HG03039 (cell line): ENCODE data around the gene CYTH4.

Source experiments
- ATAC-seq: cut with Tn5 transposase; IDR thresholded peaks from one replicate; pipeline ENCODE4 v1.9.1; 2021; ENCODE audit warnings: mild to moderate bottlenecking, moderate library complexity; ENCODE audit not compliant: unreplicated experiment

The CYTH4 gene

DNA sequence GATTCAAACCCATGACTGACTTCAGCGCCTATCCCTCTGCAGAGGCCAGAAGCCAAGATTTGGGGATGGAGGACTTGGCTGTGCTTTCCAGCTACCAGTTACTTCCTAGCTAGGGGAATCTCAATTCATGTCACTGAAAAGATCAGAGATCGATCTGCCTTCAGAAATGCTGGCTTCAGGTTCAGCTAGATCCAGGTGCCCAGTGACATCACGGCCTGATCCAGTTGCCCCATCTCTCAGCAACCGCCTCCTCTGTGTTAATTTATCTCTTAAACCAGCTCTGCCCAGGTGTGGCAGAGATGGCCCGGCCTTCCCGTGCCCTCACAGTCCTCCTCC, 24.2 kb downstream of the CYTH4 start:
- ATAC-seq = no peak

DNA sequence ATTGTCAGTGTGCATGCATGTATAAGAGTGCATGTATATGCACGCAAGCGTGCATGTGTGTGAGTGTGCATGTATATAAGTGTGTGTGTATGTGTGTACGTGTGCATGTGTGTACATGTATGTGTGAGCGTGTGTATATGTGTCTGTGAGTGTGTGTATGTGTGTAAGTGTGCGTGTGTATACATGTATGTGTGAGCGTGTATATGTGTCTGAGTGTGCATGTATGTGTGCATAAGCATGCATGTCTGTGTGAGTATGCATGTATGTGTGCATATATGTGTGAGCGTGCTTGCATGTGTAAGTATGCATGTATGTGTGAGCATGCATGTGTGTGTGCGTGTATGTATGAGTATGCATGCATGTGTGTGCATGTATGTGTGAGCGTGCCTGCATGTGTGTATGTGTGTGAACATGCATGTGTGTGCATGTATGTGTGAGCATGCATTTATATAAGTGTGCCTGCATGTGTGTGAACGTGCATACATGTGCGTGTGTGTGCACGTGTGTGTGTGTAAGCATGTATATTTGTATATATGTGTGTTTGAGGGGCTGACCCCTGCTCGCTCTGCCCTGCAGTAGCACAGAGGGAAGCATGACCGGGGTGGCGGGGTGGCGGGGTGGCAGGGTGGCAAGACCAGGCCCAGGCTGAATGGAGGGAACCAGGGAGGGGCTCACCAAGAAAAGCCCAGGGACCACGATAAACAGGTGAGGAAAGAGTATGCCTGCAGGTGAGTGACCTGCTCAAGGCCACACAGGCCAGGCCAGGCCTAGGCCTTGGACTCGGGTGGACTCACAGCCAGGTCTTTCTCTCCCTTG, 26.3 kb downstream of the CYTH4 start:
- ATAC-seq = no peak

DNA sequence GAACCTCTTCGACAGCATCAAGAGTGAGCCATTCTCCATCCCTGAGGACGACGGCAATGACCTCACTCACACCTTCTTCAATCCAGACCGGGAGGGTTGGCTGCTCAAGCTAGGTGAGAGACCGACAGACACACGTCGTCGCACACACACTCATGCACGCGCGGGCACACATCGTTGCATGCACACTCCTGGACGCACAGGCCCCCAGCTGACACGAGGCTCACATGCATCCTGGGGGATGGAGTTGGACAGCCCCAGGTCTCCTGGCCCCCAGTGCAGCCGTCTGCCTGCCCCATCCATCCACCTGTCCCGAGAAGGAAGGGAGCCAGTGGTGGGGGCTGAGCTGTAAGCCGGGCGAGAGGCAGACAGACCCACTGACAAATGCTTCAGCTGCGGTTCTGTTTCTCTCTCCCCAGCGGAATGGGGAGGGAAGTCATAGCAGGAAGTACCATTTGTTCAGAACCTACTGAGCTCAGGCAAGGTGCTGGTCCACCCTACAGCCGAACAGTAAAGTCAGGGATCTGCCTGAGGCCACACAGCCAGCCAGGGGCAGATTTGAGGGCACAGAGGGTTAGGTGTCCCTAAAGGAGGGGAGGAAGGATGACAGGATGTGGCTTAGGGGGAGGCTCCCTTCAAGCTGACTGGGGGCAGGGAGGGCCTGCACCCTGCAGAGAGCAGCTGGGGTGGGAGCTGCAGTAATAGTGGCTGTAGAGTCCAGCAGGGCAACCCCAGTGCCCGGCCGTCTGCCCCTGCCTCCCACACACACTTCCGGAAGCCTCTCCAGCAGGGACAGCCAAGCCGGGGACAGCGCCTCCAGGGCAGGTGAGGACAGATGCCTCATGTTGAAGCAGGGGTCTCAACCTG, 27.1 kb downstream of the CYTH4 start:
- no peak for ATAC-seq

- ATAC-seq = no peak
Measured at GRCh38 chr22:37310075-37310606, 27.8 kb downstream of the CYTH4 start.

DNA sequence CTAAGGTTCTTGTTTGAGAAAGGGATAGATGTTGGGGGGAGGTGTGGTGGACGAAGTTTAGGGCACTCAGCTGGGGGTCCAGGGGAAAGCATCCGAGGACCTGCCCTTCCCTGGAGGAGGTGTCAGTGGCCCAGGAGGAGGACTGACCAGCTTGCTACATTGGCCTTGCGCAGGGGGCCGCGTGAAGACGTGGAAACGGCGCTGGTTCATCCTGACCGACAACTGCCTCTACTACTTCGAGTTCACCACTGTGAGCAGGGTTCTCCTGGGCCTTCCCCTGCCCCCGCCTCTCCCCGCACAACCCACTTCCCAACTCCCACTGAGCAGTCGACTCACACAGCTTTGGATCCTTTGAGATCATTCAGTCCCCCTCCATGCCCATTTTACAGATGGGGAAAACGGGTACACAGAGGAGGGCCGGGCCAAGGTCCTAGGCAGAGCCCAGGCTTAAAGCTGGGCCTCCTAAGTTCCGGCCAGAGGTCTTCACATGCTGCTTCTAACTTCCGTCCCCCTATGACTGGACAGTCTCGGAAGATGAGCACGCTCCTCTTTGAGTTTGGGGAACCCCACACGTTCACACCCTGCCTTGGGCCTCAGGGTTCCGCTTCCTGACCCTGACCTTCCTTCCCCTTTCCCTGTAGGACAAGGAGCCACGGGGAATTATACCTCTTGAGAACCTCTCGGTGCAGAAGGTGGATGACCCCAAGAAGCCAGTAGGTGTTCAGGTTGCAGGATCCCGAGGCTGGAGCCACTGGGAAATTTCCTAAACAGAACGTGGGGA, 28.7 kb downstream of the CYTH4 start:
- no peak for ATAC-seq

DNA sequence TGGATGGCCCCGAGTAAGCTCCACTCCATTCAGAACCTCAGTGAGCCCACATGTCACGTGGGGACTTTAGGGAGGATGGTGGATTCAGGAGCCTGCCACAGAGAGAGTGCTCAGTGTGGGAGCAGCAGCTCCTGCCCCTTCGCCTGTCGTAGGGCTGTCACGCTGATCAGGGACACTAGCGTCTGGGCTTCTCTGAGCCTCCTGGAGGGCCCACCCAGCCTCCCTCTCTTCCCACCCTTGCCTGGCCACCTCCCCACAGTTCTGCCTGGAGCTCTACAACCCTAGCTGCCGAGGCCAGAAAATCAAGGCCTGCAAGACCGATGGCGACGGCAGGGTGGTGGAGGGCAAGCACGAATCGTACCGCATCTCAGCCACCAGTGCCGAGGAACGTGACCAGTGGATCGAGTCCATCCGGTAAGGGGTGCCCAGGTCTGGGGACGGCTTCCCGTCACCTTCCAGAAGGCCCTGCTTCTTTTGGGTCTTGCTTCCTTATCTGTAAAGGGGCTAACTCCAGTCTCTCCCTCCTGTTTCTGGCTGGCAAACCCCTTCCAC, 29.5 kb downstream of the CYTH4 start:
- no peak for ATAC-seq

DNA sequence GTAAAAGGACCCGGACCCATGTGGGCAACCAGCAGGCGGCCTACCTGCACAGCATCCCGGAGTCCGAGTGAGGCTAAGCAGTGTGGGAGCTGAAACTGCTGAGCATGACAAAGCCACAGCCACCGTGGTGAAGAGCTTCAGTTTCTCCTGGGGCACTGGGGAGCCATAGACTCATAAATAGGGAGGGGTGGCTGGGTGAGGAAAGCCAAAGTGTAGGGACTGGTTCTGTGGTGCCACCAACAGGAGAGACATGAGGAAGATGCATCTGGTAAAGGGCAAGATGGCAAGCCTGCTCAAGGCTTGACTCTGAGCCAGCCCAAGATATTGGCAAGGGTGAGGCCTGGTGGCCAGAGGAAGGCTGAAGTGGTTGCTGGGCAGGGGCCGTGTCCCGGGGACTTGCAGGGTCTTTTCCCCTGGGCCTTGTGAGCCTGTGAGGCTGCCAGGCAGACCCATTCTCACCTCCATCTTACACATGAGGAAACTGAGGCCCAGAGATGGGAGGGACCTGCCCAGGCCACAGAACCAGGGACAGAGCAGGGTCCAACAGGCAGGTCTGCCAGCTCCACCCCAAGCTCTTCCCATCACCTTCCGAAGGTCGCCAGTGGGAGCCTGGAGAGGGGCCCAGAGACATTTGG, 30.4 kb downstream of the CYTH4 start:
- no peak for ATAC-seq

- ATAC-seq = no peak
Measured at GRCh38 chr22:37313376-37314314, 31.3 kb downstream of the CYTH4 start.

DNA sequence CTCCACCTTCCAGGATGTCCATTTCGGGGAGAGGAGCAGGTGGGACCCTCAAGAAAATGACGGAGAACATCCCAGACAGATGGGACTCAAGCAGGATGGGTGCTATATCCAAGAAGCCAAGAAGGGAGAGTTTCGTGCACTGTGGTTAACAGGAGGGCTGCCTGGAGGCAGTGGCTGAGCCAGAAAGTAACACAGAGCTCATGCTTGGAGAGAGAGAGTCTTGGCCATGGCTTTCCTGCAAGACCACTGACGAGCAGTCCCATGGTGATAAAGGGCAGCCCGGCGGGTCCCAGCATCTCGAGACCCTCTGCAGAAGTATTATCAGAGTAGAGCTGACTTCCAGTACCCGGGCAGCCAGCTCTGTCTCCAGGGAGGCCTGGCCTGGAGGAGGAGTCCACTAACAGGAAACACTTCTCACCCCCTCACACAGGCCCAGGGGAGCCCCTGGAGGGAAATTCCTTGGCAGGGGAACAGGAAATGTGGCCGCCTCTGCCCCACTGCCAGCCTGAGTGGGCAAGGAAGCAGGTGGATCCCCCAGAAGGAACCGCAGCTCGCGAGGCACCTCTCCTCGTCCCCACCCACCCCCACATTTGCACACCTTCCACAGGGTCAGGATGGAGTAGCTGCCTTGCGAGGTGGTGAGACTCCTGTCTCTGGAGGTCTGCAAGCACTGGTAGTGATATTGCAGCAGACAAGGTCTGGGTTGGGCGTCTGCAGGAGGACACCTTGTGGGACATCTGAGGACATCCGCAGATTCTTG, 32.2 kb downstream of the CYTH4 start:
- ATAC-seq = no peak

GRCh38 chr22:37316405-37316804, 34.1 kb downstream of the CYTH4 start:
- ATAC-seq = no peak

- ATAC-seq = no peak
Measured at GRCh38 chr22:37316875-37317371, 34.6 kb downstream of the CYTH4 start.

DNA sequence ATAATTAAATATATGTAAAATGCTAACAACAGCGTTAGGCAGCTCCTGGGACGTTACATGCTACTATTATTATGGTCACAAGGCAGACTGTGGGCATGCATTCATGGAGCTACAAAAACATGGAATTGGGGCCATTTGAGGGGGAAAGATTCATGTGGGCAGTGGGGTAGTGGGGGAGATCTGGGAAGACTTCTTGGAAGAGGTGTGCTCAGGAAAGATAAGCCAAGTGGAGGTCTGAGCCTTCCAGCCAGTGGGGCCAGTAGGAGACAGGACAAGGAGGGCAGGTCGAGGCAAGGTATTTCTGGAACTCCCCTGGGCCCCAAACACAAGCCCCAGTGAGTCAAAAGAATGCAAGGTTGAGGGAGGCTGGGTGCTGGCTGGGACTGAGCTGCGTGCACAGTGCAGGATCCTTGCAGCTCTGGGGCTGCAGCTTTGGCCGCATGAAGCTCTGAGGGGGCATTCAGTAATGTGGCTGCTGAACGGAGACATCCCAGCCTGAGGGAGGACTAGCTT, 35.4 kb downstream of the CYTH4 start:
- no peak for ATAC-seq

- ATAC-seq = no peak
Measured at GRCh38 chr22:37318364-37319109, 36.2 kb downstream of the CYTH4 start.

DNA sequence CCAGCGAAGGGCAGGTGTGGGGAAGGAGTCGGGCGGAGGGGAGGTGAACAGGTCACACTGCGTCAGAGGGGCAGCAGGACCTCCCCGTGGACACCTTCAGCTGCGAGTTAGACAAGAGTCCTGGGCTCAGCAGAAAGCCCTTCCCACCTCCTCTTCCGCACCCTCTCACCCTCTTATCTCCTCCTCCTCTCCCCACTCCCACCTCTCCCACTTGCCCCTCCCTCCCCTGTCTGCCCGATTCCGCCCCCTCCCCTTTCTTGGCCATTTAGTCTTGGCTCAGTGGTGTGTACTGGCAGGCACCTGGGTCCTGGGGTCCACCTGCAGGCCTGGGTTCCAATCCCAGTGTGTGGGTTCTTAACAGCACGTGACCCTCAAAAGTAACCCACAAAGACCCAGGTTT, 37.2 kb downstream of the CYTH4 start:
- no peak for ATAC-seq

- ATAC-seq = no peak
Measured at GRCh38 chr22:37320726-37321677, 38.7 kb downstream of the CYTH4 start.

DNA sequence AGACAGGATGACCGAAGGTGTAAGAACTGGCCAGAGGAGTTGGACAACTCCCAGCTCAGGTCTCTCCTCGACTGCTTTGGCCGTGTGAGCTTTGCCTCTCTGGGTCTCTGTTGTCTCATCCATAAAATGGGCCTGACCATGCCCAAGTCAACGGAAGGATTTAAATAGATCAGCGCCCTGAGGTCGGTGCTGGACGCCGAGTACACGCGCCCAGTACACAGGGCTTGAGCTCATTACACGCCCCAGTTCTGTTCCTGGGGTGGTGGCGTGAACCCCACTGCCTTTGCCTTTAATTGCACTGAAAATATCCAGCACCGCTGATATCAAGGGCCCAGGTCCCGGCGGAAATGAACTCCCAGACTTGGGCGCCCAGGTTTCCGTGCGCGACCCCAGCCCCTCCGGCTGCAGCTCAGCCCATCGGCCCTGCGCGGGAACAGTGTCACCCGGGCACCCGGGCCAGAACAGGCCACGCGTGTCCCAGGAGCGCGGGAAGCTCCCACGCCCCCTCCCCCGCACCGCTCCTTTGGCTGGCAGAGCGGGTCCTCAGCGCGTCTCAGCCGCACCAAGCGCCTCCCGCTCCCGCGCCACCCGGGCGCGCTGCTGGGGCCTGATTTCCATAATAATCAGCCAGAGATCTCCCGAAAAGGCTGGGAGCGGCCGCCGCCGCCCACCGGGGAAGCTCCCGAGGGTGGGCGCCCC, 42.2 kb downstream of the CYTH4 start:
- ATAC-seq = no peak
